GM18507 (cell line): ENCODE results near the gene EIPR1.

Experiments
- DNase-seq: peaks from one replicate; pipeline ENCODE4 v3.0.0; 2011; ENCODE audit warnings: low read depth; ENCODE audit not compliant: insufficient read length; ENCODE audit errors: extremely low spot score
- FAIRE-seq: peaks from 2 replicates; lab custom pipeline; 2011; peaks lifted over from hg19 to GRCh38; lab: Jason Lieb, UNC

The EIPR1 gene

GRCh38 chr2:3280197-3280596 is 97.4 kb downstream of the EIPR1 start:
- no peak for DNase-seq
- no peak for FAIRE-seq

DNA sequence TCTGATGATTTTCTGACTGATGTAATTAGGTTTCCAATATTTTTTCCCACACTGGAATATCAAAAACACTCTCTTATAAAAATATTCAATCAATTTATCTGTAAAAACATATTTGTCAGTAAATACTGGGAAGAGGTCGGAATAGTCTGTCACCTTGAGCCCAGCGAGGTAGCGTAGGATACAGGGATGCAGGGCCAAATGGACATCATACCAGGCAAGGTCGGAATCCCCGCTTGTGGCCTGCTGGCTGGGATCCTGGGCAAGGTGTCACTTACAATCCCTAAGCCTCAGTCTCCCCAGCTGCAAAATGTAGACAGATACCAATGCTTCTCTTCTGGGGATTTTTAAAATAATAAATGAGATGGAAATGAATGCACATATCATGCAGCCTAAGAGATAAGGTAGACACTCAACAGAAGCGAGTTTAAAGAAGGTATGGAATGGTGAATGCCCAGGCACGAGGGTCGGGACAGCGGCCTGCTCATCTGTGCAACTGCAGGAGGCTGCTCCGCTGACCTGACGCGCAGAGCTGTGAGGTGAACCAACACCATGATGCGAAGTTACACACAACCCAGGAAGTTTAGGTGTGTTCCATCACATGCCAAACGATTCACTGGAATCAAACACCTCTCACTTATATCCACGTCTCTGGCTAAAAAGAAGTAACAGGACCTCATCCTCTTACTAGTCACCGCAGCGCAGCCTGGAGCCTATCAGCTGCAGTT is 98.2 kb downstream of the EIPR1 start:
- no peak for FAIRE-seq

GRCh38 chr2:3278521-3279218 is 98.9 kb downstream of the EIPR1 start:
- DNase-seq (no peak), FAIRE-seq (no peak)

More for the DNA sequence above, 98.2 kb downstream of the EIPR1 start:
- no peak for DNase-seq

DNA sequence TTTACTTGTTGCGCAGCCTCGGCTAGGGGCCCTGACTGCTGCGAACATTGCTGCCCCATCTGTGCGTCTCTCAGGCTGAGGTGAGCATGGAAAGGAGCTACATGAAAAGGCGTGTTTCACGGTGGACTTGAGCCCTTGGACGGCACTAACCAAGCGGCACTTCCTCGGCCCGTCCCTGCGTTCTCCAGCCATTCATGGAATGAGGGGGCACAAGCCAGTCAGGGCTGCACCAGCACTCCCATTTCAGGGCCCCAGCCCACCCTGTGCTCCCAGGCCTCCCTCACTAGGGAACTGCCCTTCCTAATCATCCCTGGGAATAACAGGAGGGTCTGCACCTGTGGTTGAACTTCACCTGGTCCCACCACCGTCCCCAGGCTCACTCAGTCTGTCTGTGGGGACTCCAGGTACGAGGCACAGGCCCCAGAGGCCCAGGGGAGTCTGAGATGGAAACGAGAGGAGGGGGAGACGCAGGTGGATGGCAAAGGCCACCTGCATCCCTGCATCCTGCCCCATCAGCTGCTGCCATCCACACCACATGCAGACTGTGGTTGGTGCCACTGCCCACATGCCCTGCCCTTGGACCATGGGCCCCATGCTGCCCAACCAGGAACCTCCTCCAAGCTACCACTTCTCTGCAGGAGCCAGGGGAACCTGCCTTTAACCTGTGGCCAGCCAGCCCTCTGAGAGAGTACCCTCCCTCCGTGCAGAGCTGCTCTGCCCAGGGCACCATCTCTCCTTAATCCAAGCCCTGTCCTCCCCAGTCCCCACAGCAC is 99.7 kb downstream of the EIPR1 start:
- FAIRE-seq: no peak
- DNase-seq: no peak

GRCh38 chr2:3277050-3277747 is 100.4 kb downstream of the EIPR1 start:
- DNase-seq (no peak), FAIRE-seq (no peak)

GRCh38 chr2:3272761-3273160 is 104.9 kb downstream of the EIPR1 start:
- FAIRE-seq (no peak), DNase-seq (no peak)

DNA sequence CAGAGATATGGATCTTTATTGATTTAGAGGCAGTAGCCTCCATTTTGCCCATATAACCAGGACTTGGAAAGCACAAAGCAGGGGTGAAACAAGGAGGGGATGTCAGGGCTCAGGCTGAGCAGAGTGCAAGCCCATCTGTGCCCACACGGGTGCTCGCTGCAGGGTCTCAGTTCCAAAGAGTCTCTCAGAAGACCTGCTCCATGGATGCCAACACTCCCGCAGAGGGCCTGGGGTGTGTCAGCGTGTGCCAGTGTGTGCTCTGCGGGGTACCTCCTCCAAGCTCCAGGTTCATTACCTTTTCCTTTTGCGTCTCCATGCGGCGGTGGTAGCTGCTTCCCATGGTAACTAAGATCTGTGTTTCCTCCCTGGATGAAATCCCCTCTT is 107.5 kb downstream of the EIPR1 start:
- DNase-seq (no peak), FAIRE-seq (no peak)

DNA sequence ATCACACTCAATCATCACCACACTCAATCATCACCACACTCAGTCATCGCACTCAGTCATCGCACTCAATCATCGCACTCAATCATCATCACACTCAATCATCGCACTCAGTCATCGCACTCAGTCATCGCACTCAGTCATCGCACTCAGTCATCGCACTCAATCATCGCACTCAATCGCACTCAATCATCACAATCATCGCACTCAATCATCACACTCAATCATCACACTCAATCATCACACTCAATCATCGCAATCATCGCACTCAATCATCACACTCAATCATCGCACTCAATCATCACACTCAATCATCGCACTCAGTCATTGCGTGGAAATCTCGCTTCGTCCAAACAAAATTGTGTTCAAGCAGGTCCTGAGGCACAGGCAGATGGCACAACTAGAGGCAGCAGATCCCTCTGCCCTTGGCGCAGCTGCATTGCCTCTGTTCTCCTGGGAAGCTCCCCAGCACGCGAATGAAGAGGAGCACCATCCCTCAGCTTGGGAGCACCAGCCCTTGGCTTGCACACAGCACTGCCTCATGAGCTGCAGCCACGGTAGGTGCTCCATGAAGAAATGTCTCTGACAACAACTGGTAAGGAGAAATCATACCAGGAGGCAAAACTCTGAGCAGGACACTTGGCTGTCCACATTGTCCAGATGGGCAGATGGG is 108.1 kb downstream of the EIPR1 start:
- FAIRE-seq (no peak), DNase-seq (no peak)

DNA sequence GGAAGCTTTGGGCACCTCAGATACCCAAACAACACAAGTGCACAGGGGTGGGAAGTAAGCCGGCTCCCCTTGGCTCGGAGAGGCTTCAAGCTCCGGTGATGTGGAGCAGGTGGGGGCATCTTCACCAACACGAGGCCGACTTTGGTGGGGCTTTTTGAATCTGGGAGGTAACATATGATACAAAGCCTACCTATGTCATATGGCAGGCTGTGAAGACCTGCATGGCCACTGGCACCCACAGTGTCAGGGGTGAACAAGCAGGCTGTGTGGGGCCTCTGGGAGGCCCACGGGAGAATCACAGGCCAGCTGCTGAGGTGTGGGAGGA is 109.0 kb downstream of the EIPR1 start:
- DNase-seq (no peak), FAIRE-seq (no peak)

DNA sequence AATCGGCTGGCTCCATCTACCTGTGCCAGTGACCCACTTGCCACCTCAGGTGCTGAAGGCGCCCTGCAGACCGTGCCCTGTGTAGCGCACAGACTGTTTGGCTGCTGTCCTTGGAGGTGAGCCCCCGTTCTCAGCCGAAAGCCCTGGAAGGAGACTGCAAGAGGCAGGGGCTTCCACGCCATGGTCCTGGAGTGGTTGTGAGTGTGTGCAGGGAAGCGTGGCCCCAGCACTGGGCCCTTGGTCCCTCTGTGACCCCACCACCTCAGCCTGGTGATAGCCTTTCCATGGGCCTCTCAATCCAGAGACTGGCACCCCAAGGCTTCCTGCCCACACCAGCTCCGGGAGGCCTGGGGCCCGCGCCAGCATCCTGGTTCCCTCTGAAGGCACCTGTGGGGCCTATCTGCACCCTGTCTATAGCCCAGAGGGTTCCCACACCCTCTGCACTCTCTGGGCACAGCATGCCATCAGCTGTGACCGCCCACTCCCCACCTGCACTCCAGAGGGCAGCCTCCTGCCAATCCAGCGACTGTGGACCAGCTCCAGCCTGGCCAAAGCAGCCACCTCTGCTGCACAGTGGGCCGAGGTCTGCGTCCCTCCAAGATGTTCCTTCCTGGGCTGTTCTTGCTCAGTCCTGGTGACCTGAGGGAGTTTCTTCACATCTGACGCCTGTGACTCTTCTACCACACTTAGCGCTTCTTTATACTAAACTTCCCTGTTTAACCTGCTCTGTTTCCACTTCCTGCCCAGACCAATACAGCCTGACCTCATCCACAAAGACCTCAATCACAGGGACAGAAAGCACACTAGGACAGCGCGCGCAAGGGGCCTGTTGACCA is 109.5 kb downstream of the EIPR1 start:
- FAIRE-seq: no peak
- DNase-seq: no peak

DNA sequence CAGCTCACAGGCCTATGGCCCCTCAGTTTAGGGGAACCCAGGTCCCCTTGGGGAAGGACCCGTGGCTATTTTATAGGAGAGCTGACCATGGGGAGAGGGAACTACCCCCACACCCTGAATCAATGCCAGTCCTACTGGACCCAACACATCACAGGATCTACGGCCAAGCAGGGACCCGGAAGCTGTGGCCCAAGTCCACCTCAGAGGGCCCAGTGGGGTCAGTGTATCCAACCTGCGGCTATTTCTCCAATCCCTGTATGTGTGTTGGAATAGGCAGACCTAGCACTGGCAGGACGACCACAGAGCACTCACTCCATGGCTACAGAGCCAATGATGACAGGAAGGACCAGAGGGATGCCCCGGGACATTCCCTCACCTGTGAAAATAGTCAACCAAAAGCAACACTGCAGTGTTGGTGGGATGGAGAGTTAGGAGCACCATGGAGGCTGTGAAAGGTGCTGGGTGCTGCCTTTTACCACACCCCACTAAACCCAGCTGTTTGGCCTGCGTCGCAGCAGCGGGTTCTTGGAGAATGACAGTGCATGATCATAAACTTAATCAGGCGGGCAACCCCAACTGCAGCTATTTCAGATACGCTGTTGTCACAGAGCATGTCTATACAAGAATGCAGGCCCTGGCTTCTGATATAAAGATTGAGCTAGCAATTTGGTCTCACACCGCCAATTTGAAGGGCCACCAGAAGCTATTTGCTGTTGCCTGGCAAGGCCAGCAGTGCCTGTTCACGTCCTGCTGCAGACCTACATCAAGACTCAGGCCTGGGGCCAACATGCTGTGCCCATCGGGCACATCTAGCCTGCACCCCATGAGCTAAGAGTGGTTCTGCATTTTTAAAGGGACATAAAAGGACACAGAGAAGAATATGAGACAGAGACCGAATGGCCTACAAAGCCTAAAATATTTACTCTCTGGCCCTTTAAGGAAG is 110.4 kb downstream of the EIPR1 start:
- no peak for FAIRE-seq
- DNase-seq: no peak

- no peak for DNase-seq
- FAIRE-seq: no peak
Observed at GRCh38 chr2:3265981-3266924, 111.4 kb downstream of the EIPR1 start.

GRCh38 chr2:3265471-3265870 is 112.1 kb downstream of the EIPR1 start:
- FAIRE-seq (no peak), DNase-seq (no peak)

- no peak for FAIRE-seq
Observed at GRCh38 chr2:3264010-3264744, 113.4 kb downstream of the EIPR1 start.

DNA sequence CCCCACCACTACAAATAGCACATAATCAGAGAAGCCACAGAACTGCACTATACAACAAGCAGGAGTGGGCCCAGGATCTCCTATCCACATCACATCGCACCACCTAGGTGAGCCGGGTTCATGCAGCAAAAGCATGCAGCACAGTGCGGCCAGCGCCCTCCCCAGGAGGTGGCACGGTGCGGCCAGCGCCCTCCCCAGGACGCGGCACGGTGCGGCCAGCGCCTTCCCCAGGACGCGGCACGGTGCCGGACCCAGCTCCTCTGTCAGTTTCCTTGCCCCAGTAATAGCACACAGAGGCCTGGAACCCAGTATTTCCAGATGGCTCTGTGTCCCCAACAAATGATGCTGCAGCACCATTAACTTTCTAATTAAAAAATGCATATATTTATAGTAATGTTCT is 114.1 kb downstream of the EIPR1 start:
- FAIRE-seq: no peak
- DNase-seq: no peak

More at GRCh38 chr2:3264010-3264744, 113.4 kb downstream of the EIPR1 start:
- no peak for DNase-seq
